ENCODE results near the gene CD247.

- TF ChIP-seq GATA2 (IDR thresholded peaks at IDR 0.05; ENCODE audit: low read depth, low read length), result no peak
- TF ChIP-seq GATA3 (IDR thresholded peaks at IDR 0.05; ENCODE audit: low read depth, low read length), result no peak
Observed at GRCh38 chr1:167418391-167418790, 99.9 kb downstream of the CD247 start.
